Endometrial microvascular endothelial cells (primary cell): ENCODE measurements around the gene CABLES2. TPM values are rescaled to one million over a fixed set of nuclear protein-coding genes. Genes with fewer than 3 reads are reported as not detected.
"Not testable (repeated sequence)": the region's sequence is repeated elsewhere in the genome, so short reads cannot be mapped to it uniquely, and the experiment has no call there.

Experiments
- in situ Hi-C: cut with HindIII; loops from 2 replicates; pipeline ENCODE4 v1.10.0; 2017; ENCODE audit warnings: low sequenced_read_pairs, low pct_unique_long_range_greater_than_20kb; ENCODE audit errors: inconsistent ontology term
- total RNA-seq: library from RNA; depleted of rRNA; stranded (reverse); fragments of >200 nt; gene quantifications from one replicate; pipeline ENCODE4 v1.2.3, GENCODE V29; 2015; ENCODE audit errors: inconsistent ontology term

Gene CABLES2
- total RNA-seq, 1 donor from 2014 or later = 6.9 TPM

DNA sequence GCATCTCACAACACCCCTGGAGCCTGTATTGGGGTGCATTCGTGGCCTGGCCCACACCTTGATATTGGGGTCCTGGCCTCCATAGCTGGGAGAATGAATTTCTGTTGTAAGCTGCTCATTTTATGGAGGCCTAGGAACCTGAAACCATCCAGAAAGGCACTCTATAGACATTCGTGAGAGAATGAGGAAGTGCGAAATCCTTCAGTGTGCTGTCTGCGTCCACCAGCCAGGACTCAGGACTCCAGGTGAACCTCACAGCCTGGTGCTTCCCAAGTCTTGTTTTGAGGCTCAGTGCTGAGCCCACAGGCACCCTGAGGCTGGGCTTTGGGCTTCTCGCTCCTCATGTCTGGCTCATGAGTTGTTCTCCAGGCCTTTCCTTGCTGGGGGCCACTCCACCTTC lies 32.1 kb upstream of the CABLES2 start:
- in situ Hi-C loops = no loop called here

DNA sequence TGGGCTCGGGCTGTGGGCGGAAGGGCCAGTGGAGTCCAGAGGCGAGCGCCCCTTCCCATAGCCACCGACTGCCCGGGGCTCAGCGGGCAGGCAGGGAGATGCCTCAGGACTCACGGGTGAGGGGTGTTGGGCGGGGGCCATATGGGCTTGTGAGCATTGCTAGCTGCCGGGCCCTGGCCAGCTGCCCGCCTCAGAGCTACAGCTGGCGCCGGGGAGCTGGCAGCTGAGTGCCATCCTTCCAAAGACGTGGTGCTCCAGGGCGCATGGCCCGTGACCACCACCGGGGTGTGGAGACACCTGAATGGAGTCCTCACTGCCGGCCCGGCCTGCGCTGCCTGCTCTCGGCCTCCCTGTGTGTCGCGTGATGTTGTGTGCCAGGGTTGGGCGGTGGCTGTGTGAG lies 30.8 kb upstream of the CABLES2 start:
- in situ Hi-C loops = no loop called here

DNA sequence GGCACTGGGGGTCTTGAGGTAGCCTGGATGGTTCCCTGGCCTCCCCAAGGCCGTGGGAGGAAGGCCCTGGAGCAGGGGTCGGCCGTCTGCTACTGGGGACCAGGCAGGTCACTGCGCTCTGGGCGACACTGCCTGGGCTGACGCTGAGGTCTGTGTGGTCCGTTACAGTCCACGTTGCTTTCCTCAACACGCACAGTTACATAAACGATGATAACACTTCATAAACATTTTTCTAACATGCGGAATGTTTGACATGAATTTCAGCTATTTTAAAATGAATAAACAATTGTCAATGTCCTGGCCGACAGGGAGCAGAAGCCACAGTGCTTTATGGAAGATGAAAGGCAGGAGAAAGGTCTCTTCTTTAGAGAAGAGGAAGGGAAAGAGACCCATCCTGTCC lies 30.4 kb upstream of the CABLES2 start:
- in situ Hi-C loops = no loop called here

DNA sequence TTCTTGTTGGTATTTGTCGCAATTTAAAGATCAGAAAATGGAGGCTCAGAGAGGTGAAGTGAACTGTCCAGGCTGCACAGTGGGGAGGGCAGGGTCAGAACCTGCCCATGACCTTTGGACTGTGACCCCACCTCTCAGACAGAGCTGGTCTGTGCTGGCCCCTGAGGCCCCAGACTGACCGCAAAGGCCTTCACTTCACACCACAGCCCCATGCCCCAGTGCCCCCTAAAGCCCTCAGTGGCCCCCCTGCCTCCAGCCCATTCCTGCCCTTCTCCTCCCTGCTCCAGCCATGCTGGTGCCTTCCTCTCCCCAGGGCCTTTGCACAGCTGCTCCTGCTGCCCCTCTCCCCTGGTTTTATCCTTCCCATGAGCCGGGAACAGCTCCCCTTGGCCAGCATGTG lies 29.6 kb upstream of the CABLES2 start:
- in situ Hi-C loops = no loop called here

DNA sequence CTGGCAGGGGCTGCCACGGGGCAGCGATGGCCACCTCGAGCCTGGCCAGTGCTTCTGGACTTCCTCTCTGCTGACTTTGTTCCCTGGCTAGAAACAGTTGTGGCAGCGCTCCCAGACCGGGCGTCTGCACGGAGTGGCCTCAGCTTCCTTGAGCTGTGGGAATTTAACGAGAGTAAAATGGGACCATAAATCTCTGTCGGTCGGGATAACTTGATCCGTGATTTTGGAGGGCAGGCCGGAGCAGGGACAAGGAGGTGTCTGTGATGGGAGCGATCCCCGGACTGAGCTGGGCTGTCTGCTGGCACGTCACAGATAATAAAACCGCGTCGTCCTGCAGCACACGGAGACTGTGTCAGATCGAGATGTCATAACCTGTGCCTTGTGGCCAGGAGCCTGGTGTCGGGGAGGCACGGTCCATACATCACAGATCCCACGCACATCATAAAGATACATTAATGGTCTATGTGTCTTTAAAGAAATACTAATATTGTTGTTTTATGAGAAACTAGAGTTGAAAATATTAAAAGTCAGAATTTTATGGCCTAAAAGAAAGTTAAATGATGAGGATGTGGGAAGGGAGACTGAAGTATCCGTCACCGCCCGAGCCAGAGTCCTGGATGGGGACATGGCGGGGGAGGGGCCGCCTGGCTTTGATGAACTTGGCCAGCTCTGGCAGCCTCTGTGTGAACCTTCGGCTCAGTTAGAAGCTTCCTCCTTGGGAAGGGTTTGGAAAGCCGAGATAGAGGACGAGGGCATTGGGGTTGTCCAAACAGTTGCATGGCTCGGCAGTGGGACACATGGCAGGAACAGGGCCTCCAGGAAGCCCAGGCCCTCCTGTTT lies 26.8 kb upstream of the CABLES2 start:
- in situ Hi-C loops = no loop called here

- in situ Hi-C loops = no loop called here
These were observed 23.9 kb upstream of the CABLES2 start for GRCh38 chr20:62430866-62431447.

GRCh38 chr20:62430311-62430853 lies 23.3 kb upstream of the CABLES2 start:
- in situ Hi-C loops = no loop called here

DNA sequence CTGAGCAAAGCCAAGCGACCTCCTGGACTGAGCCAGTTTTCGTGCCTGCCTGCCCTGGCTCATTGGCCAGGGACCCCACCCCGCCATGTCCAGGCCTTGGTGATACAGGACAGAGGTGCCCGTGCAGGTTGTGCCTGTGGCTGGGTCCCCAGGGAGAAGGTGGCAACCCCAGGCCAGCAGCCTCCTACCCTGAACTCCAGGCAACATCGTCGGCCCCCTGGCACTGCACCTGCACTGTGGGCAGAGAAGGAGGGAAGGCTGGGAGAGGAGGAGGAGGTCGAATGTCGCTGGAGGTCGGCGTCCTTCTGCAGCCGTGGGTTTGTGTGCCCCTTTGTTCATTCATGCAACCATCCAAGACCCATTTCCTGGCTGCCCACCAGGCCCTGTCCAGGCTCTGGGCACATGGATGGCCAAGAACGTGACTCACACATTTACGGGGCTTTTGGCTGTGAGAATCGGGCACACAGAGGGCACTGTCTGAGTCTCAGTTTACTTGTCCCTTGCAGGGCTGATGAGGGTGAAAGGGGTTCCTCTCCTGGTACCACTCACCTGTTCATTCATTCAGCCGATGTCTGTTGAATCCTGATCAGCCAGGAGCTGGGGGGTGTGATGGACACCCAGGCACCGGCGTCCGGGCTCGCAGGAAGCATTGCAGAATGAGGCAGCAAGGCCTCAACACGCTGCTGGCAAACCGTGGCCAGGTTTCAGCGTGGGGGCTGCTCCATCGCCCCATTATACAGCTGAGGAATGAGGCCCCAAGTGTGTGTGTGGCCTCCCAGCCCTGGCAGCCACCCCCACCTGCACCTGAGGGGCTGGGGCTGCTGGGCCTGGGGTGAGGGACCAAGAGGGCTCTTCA lies 22.6 kb upstream of the CABLES2 start:
- in situ Hi-C loops = no loop called here

- in situ Hi-C loops = no loop called here
These were observed 21.6 kb upstream of the CABLES2 start for GRCh38 chr20:62428396-62429295.

DNA sequence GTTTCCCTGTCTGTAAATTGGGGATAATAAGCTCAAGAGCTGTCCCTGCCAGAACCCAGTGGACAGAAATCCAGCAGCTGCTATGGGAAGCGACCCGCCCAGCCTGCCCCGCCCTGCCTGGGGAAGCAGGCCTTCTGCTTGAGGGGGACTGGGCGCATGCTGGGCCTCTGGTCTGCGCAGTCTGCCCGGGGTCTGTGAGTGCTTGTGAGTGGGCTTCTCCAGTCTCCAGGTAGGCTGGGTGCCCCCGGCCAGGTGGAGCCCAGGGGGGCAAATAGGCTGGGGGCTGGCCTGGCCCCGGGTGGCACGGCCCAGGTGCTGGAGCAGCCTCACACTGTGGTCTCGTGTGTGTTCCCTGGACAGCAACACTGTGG lies 20.9 kb upstream of the CABLES2 start:
- in situ Hi-C loops = no loop called here

DNA sequence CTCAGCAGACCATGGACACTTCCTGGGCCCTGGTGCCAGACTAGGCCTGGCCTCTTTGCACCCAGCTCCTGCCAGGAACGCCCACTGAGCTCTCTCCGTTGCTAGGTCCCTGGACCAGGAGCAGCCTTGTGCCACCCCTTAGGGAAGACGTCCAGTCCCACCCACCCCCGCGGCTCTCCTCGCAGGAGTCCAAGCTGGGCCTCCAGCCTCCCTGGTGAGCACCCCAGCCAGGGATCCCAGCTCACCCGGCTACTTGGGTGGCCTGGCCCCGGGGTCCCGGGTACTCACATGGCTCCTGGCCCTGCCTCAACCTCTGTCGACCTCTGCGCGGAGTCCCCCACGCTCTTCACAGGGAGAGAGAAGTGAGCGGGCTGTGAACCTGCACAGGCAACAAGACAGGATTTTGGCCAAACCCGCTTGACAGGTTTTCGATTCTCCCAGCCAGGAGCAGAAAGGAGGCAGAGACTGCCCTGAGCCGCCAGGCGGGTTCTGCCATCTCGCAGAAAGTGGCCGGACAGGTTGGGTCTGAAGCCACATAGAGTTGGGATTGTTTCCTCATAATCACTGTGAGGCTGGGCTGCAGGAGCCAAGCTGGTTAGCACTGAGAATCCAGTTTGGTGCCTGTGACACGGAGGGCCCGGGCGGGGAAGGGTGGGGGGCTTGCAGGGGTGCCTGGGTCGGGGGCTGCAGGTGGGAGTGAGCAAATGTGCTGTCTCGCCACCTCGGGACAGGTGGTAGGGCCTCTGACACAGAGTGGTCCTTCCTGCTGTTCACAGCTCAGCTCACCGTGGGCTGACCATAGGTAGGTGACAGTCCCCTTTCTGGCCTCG lies 20.3 kb upstream of the CABLES2 start, which contains the start of gene RBBP8NL:
TSS of gene RBBP8NL (minus strand) at position 368 of the 830 bp plus-strand sequence. CDS start 7,892 bp downstream, outside the sequence.
- in situ Hi-C loops = no loop called here

DNA sequence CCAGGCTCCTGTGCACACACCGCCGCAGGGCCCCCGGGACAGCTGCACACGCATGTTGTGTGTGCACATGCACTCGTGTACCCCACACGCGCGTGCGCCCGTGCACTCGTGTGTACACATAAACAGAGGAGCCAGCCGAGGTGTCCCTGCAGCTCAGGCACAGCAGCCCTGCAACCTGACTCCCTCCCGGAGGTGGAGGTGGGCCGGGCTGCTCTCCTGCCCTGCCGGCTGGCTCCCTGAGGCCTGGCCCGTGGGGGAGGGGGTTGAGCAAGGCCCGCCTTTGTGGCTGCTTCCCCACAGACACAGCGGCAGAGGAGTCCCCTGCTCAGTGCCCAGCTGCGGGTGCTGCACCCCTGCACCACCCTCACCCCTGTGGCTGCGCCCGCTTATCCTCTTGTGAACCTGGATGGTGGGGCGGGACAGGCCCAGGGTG lies 19.6 kb upstream of the CABLES2 start:
- in situ Hi-C loops = no loop called here

DNA sequence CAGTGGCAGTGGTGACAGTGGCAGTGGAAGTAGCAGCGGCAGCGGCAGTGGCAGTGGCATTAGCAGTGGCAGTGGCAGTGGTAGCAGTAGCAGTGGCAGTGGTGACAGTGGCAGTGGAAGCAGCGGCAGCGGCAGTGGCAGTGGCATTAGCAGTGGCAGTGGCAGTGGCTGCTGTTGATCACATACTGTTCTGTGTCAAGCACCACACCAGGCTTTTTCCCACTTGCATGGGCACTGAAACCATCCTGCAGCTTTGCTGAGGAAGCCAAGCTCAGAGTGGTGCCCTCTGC lies 18.9 kb upstream of the CABLES2 start:
- in situ Hi-C loops = not testable (repeated sequence)

DNA sequence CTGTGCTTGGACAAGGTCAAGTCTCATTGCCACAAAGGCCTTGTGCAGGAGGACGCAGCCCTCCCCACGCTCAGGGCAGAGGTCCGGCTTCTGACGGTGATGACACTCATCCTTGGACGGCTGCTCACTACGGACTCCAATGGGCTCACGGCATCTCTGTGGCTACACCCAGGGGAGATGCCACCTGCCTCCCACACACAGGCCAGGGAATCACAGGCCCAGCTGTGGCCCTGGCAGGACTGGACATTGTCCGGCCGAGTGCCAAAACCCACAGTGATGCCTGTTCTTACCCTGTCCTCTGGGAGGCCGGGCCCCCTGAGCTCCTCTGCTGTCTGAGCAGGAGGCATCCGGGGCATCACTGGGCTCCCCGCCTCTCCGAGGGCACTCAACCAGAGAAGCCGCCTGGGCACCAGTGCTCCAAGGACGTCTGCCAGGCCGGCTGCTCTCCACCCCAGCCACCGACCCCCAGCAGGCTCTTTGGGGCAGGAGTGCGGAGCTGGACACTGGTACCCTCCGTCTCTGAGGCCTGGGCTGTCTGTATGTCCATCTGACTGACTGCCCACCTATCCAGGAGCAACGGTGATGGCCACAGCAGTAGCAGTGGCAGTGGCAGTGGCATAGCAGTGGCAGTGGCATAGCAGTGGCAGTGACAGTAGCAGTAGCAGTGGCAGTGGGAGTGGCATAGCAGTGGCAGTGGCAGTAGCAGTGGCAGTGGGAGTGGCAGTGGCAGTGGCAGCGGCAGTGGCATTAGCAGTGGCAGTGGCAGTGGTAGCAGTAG lies 18.4 kb upstream of the CABLES2 start:
- in situ Hi-C loops = no loop called here

DNA sequence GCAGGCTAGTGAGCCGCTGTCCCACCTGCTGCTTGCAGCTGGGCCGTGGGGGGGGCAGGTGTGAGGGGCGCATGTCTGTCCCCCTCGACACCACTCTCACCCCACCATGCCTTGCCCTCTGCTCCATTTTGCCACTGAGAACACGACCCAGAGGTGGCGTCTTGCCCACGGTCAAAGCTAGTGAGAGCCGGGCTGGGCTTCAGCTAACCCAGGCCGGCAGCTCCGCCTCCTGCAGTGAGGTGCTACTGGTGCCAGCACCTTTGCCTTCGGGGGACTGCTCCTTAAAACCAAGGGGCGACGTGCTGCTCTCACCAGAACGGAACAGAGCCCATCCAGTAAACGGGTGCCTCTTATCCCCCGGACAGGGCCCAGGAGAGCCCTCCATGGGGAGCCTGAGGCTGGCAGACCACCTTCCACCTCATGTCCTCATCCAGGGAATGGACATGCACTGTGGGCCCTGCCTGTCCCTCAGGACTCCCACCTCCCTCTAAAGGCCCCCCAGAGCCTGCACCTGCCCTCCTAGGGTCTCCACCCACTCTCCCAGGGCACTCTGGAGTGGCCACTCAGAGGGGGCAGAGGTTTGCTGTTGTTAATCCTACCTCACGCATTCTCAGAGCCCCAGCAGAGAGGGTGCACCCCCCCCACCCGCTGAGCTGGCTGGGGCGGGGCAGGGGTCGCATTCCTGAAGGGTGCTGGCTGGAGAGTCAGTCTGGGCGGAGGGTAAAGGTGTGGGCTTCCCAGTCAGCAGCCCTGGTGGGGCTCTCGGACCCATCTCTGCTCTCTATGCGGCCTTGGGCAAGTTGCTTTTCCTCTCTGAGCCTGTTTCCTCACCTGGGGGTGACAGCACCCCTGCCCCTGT lies 17.4 kb upstream of the CABLES2 start:
- in situ Hi-C loops = no loop called here

- in situ Hi-C loops = no loop called here
These were observed 16.2 kb upstream of the CABLES2 start for GRCh38 chr20:62423326-62423706.
